Astrocyte (in vitro differentiated cells and primary cell): Measurements from ENCODE around the gene ETV5. TPM values are rescaled to one million over a fixed set of nuclear protein-coding genes. Genes with fewer than 3 reads are reported as not detected.

Experiments used
- DNase-seq: peaks from one replicate; pipeline ENCODE4 v3.0.0-alpha.2; 2010; ENCODE audit warnings: low read depth
- FAIRE-seq: peaks from 2 replicates; lab custom pipeline; 2011; peaks lifted over from hg19 to GRCh38; lab: Jason Lieb, UNC
- H2AFZ ChIP-seq: 2 replicates; pipeline ENCODE4 v1.6.0; 2012; ENCODE audit warnings: low read depth, low read length, inconsistent platforms
- H3K27ac ChIP-seq: 2 replicates; pipeline ENCODE4 v1.5.1; 2011; ENCODE audit warnings: low read depth, low read length, inconsistent platforms
- H3K27me3 ChIP-seq: 2 replicates; pipeline ENCODE4 v1.6.0; 2011; ENCODE audit warnings: low read length, inconsistent platforms; ENCODE audit not compliant: insufficient read depth
- H3K36me3 ChIP-seq: 2 replicates; pipeline ENCODE4 v1.5.1; 2011; ENCODE audit warnings: low read length, inconsistent platforms; ENCODE audit not compliant: insufficient read depth
- H3K4me1 ChIP-seq: 2 replicates; pipeline ENCODE4 v1.5.1; 2011; ENCODE audit warnings: low read length, inconsistent platforms; ENCODE audit not compliant: insufficient read depth
- H3K4me2 ChIP-seq: 2 replicates; pipeline ENCODE4 v1.6.0; 2012; ENCODE audit warnings: low read length, inconsistent platforms
- H3K4me3 ChIP-seq: 2 replicates; pipeline ENCODE4 v1.5.1; 2011; ENCODE audit warnings: low read depth, mild to moderate bottlenecking, low read length, inconsistent platforms; ENCODE audit not compliant: insufficient read depth
- H3K79me2 ChIP-seq: 2 replicates; pipeline ENCODE4 v1.6.0; 2012; ENCODE audit warnings: mild to moderate bottlenecking, low read length, inconsistent platforms; ENCODE audit not compliant: insufficient read depth
- H3K9ac ChIP-seq: 2 replicates; pipeline ENCODE4 v1.6.0; 2012; ENCODE audit warnings: mild to moderate bottlenecking, low read length, inconsistent platforms
- H3K9me3 ChIP-seq: 2 replicates; pipeline ENCODE4 v1.5.1; 2012; ENCODE audit warnings: low read depth, mild to moderate bottlenecking, low read length, inconsistent platforms; ENCODE audit not compliant: insufficient read depth
- H4K20me1 ChIP-seq: 2 replicates; pipeline ENCODE4 v1.6.0; 2012; ENCODE audit warnings: low read length, inconsistent platforms; ENCODE audit not compliant: insufficient read depth
- H3K27ac Mint-ChIP-seq: one replicate; pipeline ENCODE4 v1.8.0; 2021; ENCODE audit warnings: mild to moderate bottlenecking, mixed read lengths; ENCODE audit not compliant: unreplicated experiment
- H3K27me3 Mint-ChIP-seq: one replicate; pipeline ENCODE4 v1.8.0; 2021; ENCODE audit warnings: low read depth, mixed read lengths; ENCODE audit not compliant: unreplicated experiment
- H3K36me3 Mint-ChIP-seq: one replicate; pipeline ENCODE4 v1.8.0; 2021; ENCODE audit warnings: low read depth, mixed read lengths; ENCODE audit not compliant: unreplicated experiment
- H3K4me1 Mint-ChIP-seq: one replicate; pipeline ENCODE4 v1.8.0; 2021; ENCODE audit warnings: low read depth, mixed read lengths; ENCODE audit not compliant: unreplicated experiment
- H3K4me3 Mint-ChIP-seq: one replicate; pipeline ENCODE4 v1.8.0; 2021; ENCODE audit warnings: mild to moderate bottlenecking, moderate library complexity, mixed read lengths; ENCODE audit not compliant: unreplicated experiment
- H3K9me3 Mint-ChIP-seq: one replicate; pipeline ENCODE4 v1.8.0; 2021; ENCODE audit warnings: mild to moderate bottlenecking, mixed read lengths; ENCODE audit not compliant: unreplicated experiment
- EZH2 ChIP-seq: IDR thresholded peaks from 2 replicates; pipeline ENCODE4 v1.6.1; 2012; ENCODE audit warnings: mild to moderate bottlenecking, low read length, inconsistent platforms; ENCODE audit not compliant: insufficient read depth
- total RNA-seq: library from RNA; stranded (reverse); gene quantifications from 2 replicates; pipeline ENCODE4 v1.2.1, GENCODE V29; 2021
- TF ChIP-seq, protein P1 (sequence below): IDR thresholded peaks from 2 replicates; pipeline ENCODE4 v1.5.1; 2011; ENCODE audit warnings: low read depth, mild to moderate bottlenecking, inconsistent platforms, low read length, moderate library complexity; ENCODE audit not compliant: insufficient read depth

ETV5 gene
- total RNA-seq, 1 donor from 2014 or later = 55.3 TPM

DNA sequence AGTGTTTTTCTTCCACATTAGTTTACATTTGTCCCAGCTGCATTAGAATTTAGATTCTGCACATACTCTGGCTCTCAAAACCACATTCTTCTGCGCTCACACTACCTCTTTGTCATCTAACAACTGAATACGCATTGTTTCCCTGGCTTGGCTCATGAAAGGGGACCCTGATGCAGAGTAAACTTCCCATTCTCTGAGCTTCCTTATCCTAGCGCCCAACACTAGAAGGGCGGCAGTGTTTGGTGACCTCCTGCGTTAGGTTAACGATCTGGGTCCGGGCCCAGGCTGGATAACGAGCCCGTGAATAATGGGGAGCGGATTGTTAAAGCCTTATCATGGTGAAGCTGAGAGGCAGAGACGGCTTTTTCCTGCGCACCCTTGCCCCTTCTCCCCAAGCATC lies 63.9 kb downstream of the ETV5 start:
- peaks cover 8% of the 10 kb centered on the region for H3K4me1 ChIP-seq
- no peak overlapping the region for H3K27ac ChIP-seq

DNA sequence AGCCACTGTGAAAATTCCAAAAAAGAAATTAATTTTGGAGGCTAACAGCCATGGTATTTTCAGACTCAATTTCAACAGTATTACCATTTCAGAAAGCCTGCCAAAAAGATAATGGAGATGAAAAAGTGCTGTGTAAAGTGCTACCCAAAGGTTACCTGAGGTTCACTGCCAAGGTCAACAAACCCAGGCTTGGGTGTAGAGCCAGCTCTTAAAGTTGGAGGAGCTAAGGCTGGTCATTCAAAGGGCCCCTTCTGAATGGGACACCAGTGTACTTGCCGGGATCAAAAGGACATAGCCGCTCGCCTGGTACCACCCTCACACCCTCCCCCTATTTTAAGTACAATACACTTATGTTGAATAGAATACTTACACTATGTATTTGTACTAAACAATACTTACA lies 64.5 kb downstream of the ETV5 start:
- DNase-seq = no peak
- H3K27ac Mint-ChIP-seq = no peak overlapping the region
- no peak overlapping the region for H3K4me3 Mint-ChIP-seq

More for the DNA sequence above, 63.9 kb downstream of the ETV5 start:
- Mint-ChIP-seq H3K27me3 (peaks cover 11% of the 10 kb centered on the region), H3K9me3 (peaks cover 3% of the 10 kb centered on the region), H3K4me1 (peaks cover 7% of the 10 kb centered on the region), H3K27ac (no peak overlapping the region), H3K36me3 (peaks cover 22% of the 10 kb centered on the region), H3K4me3 (peak overlapping the region; percentile 55)
- H3K36me3 ChIP-seq = peaks cover 26% of the 10 kb centered on the region
- peak; percentile 50 for DNase-seq
- no peak overlapping the region for H3K4me3 ChIP-seq
- no peaks in the 10 kb centered on the region for H3K9me3 ChIP-seq
- H3K4me2 ChIP-seq = peak overlapping the region; percentile 60
- no peaks in the 10 kb centered on the region for H4K20me1 ChIP-seq
- no peaks in the 10 kb centered on the region for H3K27me3 ChIP-seq
- H2AFZ ChIP-seq = no peak overlapping the region
- TF ChIP-seq, protein P1, sequence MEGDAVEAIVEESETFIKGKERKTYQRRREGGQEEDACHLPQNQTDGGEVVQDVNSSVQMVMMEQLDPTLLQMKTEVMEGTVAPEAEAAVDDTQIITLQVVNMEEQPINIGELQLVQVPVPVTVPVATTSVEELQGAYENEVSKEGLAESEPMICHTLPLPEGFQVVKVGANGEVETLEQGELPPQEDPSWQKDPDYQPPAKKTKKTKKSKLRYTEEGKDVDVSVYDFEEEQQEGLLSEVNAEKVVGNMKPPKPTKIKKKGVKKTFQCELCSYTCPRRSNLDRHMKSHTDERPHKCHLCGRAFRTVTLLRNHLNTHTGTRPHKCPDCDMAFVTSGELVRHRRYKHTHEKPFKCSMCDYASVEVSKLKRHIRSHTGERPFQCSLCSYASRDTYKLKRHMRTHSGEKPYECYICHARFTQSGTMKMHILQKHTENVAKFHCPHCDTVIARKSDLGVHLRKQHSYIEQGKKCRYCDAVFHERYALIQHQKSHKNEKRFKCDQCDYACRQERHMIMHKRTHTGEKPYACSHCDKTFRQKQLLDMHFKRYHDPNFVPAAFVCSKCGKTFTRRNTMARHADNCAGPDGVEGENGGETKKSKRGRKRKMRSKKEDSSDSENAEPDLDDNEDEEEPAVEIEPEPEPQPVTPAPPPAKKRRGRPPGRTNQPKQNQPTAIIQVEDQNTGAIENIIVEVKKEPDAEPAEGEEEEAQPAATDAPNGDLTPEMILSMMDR = no peak
- TF ChIP-seq EZH2 = no peak
- no peaks in the 10 kb centered on the region for H3K79me2 ChIP-seq
- FAIRE-seq = no peak
- no peak overlapping the region for H3K9ac ChIP-seq

More for the DNA sequence above, 64.5 kb downstream of the ETV5 start:
- no peak for TF ChIP-seq EZH2
- TF ChIP-seq, protein P1 = no peak
- peaks cover 7% of the 10 kb centered on the region for H3K4me1 Mint-ChIP-seq
- Histone ChIP-seq H3K9ac (no peak overlapping the region), H3K4me1 (peaks cover 8% of the 10 kb centered on the region), H3K4me3 (no peak overlapping the region), H3K4me2 (no peak overlapping the region), H3K36me3 (peaks cover 20% of the 10 kb centered on the region), H3K27ac (no peak overlapping the region), H2AFZ (no peak overlapping the region), H3K27me3 (no peaks in the 10 kb centered on the region), H3K9me3 (no peaks in the 10 kb centered on the region), H3K79me2 (no peaks in the 10 kb centered on the region), H4K20me1 (no peaks in the 10 kb centered on the region)
- peaks cover 11% of the 10 kb centered on the region for H3K27me3 Mint-ChIP-seq
- FAIRE-seq = no peak
- H3K36me3 Mint-ChIP-seq = peaks cover 22% of the 10 kb centered on the region
- peaks cover 3% of the 10 kb centered on the region for H3K9me3 Mint-ChIP-seq
